ENCODE results near the gene RUFY2. TPM values are rescaled to one million over a fixed set of nuclear protein-coding genes. Genes with fewer than 3 reads are reported as not detected.

The RUFY2 gene
- total and polyA plus RNA-seq, 2 donors from 2014 or later = 7.4 to 27.5 TPM

DNA sequence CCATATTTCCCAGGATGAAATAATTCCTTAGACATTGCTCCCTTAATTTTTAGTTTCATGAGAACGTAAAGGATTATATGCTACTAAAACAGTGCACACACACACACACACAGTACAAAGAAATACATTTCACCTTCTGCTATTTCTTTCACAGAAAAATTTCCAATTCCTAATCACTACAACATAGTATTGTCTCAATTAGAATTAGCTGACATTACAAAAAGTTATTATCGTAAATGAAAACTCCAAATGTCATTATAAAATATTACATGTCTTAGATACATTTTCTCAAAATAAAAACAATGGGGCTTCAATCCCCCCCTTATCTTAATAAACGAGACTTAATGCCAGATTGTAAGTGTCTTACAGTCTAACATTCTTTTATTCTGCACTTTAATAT lies 12.3 kb upstream of the RUFY2 start:
- FAIRE-seq = no peak
- no peaks in the 10 kb centered on the region for H3K27me3 ChIP-seq (ENCODE audit: control insufficient read depth, insufficient read depth, low read length)
- no peak overlapping the region for H3K27ac ChIP-seq (ENCODE audit: low read depth in 2 of 2, low read length in 2 of 2)
- no peaks in the 10 kb centered on the region for H3K9me3 ChIP-seq (ENCODE audit: control insufficient read depth in 2 of 3, insufficient read depth in 1 of 3, low read length in 3 of 3)
- H3K36me3 ChIP-seq (ENCODE audit: control insufficient read depth in 2 of 3, insufficient read depth in 3 of 3, low read length in 3 of 3) = no peaks in the 10 kb centered on the region
- intact Hi-C loops (cut with DNase I) = no loop called here
- no peak overlapping the region for H3K4me3 ChIP-seq (ENCODE audit: low read length in 3 of 3)
- no peak for DNase-seq
- H3K9ac ChIP-seq (ENCODE audit: low read length in 3 of 3) = no peak overlapping the region
- H3K4me1 ChIP-seq (ENCODE audit: control insufficient read depth in 2 of 3, insufficient read depth in 2 of 3, low read depth in 1 of 3, low read length in 3 of 3) = no peaks in the 10 kb centered on the region
- TF ChIP-seq CTCF (IDR thresholded peaks at IDR 0.05; ENCODE audit: borderline replicate concordance, extremely low read depth, insufficient read depth) = no peak

DNA sequence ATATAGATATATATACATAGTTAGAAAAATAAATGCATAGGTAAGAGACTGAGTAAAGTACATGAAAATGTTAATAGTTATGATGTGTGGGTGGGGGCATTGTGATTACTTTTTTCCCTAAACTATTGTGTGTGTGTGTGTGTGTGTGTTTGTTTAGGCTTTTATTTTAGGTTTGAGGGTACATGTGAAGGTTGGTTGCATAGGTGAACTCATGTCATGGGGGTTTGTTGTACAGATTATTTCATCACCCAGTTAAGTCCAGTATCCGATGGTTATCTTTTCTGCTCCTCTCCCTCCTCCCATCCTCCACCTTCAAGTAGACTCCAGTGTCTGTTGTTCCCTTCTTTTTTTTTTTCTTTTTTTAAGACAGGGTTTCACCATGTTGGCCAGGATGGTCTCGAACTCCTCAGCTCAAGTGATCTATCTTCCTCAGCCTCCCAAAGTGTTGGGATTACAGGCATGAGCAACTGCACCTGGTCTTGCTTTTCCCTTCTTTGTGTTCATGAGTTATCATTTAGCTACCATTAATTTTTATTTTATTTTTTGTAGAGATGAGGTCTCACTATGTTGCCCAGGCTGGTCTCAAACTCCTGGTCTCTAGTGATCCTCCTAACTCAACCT lies 1.9 kb upstream of the RUFY2 start:
- H3K4me3 ChIP-seq (ENCODE audit: low read length in 3 of 3) = no peak overlapping the region
- H3K27ac ChIP-seq (ENCODE audit: low read depth in 2 of 2, low read length in 2 of 2) = no peak overlapping the region
- no peaks in the 10 kb centered on the region for H3K4me1 ChIP-seq (ENCODE audit: control insufficient read depth in 2 of 3, insufficient read depth in 2 of 3, low read depth in 1 of 3, low read length in 3 of 3)
- H3K9me3 ChIP-seq (ENCODE audit: control insufficient read depth in 2 of 3, insufficient read depth in 1 of 3, low read length in 3 of 3) = no peaks in the 10 kb centered on the region
- H3K9ac ChIP-seq (ENCODE audit: low read length in 3 of 3) = no peak overlapping the region
- no peaks in the 10 kb centered on the region for H3K36me3 ChIP-seq (ENCODE audit: control insufficient read depth in 2 of 3, insufficient read depth in 3 of 3, low read length in 3 of 3)
- no peaks in the 10 kb centered on the region for H3K27me3 ChIP-seq (ENCODE audit: control insufficient read depth, insufficient read depth, low read length)
- DNase-seq (no peak), FAIRE-seq (no peak)
- intact Hi-C loops (cut with DNase I) = no loop called here
- TF ChIP-seq CTCF (IDR thresholded peaks at IDR 0.05; ENCODE audit: borderline replicate concordance, extremely low read depth, insufficient read depth) = no peak

GRCh38 chr10:68406111-68406814 lies 814 bp downstream of the RUFY2 start:
- H3K4me3 ChIP-seq (ENCODE audit: low read length in 3 of 3) = peak overlapping the region; percentile 77 to 89 (median 88)
- no peak for TF ChIP-seq CTCF (IDR thresholded peaks at IDR 0.05; ENCODE audit: borderline replicate concordance, extremely low read depth, insufficient read depth)
- H3K36me3 ChIP-seq (ENCODE audit: control insufficient read depth in 2 of 3, insufficient read depth in 3 of 3, low read length in 3 of 3) = no peaks in the 10 kb centered on the region
- no peaks in the 10 kb centered on the region for H3K27me3 ChIP-seq (ENCODE audit: control insufficient read depth, insufficient read depth, low read length)
- H3K4me1 ChIP-seq (ENCODE audit: control insufficient read depth in 2 of 3, insufficient read depth in 2 of 3, low read depth in 1 of 3, low read length in 3 of 3) = no peaks in the 10 kb centered on the region
- H3K9me3 ChIP-seq (ENCODE audit: control insufficient read depth in 2 of 3, insufficient read depth in 1 of 3, low read length in 3 of 3) = no peaks in the 10 kb centered on the region
- intact Hi-C loops (cut with DNase I) = no loop called here
- H3K27ac ChIP-seq (ENCODE audit: low read depth in 2 of 2, low read length in 2 of 2) = peak overlapping the region; percentile 87 to 91
- peak overlapping the region; percentile 59 to 86 (median 74) for H3K9ac ChIP-seq (ENCODE audit: low read length in 3 of 3)
- DNase-seq = peak in 4 of 5 donors; percentile 79 to 88 (median 86)
- FAIRE-seq = no peak

Data from kidney (tissue), 14 donors.